ENCODE data around the gene TAF8. TPM values are rescaled to one million over a fixed set of nuclear protein-coding genes. Genes with fewer than 3 reads are reported as not detected.

The TAF8 gene
- total and polyA plus RNA-seq, 8 donors: 3.8 to 24.6 (median 12.6) TPM

DNA sequence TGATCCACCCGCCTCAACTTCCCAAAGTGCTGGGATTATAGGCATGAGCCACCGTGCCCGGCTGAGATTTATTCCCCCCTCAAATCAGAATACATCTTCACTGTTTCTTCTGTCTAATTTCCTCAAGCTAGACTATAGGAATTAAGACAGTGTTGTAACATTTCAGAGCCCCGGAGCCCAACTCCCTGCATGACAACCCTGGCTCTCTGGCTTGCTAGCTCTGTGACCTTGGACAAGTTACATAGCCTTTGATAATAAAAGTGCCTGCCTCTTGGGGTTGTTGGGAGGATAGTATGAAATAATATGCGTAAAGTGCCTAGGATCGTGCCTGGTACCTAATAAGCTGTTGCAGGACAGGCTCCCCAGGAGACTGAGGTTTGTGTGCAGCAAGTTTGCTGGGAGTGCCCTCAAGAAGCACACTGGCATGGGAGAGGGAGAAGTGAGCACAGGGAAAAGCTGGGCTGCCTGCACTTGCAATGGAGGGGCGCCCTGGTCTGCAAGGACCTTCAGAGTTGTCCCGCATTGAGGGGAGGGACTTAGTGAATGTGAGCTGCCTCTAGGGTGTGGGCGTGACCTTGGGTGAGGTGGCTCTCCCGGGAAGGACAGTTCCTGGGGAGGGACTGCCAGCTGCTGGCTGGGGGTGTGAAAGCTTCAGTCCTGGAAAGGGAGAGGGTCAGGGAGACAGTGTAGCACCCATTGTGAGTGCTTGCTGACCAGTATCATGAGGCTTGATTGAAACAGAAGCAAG, 43.4 kb downstream of the TAF8 start:
- Histone ChIP-seq H3K9me3 (no peaks in the 10 kb centered on the region), H3K27me3 (no peaks in the 10 kb centered on the region), H3K4me1 (peaks cover 0 to 5% (median 3%) of the 10 kb centered on the region in 4 donors), H3K36me3 (no peaks in the 10 kb centered on the region), H3K27ac (peak overlapping the region in 1 of 5 donors; percentile 18), H3K4me3 (no peak overlapping the region)
- intact Hi-C loops (cut with DNase I; ENCODE audit: low total_unique reads): no loop called here
- peak; percentile 46 to 59 for DNase-seq
- TF ChIP-seq EP300 (IDR thresholded peaks at IDR 0.05): no peak
- TF ChIP-seq, protein P1, sequence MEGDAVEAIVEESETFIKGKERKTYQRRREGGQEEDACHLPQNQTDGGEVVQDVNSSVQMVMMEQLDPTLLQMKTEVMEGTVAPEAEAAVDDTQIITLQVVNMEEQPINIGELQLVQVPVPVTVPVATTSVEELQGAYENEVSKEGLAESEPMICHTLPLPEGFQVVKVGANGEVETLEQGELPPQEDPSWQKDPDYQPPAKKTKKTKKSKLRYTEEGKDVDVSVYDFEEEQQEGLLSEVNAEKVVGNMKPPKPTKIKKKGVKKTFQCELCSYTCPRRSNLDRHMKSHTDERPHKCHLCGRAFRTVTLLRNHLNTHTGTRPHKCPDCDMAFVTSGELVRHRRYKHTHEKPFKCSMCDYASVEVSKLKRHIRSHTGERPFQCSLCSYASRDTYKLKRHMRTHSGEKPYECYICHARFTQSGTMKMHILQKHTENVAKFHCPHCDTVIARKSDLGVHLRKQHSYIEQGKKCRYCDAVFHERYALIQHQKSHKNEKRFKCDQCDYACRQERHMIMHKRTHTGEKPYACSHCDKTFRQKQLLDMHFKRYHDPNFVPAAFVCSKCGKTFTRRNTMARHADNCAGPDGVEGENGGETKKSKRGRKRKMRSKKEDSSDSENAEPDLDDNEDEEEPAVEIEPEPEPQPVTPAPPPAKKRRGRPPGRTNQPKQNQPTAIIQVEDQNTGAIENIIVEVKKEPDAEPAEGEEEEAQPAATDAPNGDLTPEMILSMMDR (IDR thresholded peaks at IDR 0.05): no peak
- no peak for TF ChIP-seq POLR2A (IDR thresholded peaks at IDR 0.05)
- no peak for TF ChIP-seq POLR2AphosphoS5 (IDR thresholded peaks at IDR 0.05)
- 58 to 70% (median 66%) methylated on average over 10 of the region's 10 CpGs for WGBS, 5 donors

DNA sequence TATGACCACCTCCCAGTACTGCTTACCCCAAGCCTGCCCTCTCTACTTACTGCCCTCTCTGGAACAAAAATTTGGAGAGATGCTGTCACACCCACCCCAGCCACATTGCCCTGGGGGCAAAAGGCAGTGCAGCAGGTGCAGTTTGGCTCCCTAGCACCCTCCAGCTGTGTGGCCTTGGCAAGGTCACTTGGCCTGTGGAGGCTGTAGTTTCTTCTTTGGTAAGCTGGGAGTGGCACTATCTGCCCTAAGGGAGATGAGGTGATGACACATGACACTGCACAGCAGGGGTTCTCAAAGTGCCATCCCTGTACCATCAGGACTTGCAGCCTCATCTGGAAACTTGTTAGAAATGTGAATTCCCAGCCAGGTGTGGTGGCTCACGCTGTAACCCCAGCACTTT, 44.8 kb downstream of the TAF8 start:
- DNase-seq: no peak
- no peaks in the 10 kb centered on the region for H3K36me3 ChIP-seq
- no peaks in the 10 kb centered on the region for H3K27me3 ChIP-seq
- H3K4me3 ChIP-seq: no peak overlapping the region
- WGBS, 5 donors: 85 to 100% (median 92%) methylated on average over 1 of the region's 1 CpG
- H3K27ac ChIP-seq: no peak overlapping the region
- peaks cover 13 to 19% (median 14%) of the 10 kb centered on the region in 4 donors for H3K4me1 ChIP-seq
- intact Hi-C loops (cut with DNase I; ENCODE audit: low total_unique reads): no loop called here
- TF ChIP-seq POLR2A (IDR thresholded peaks at IDR 0.05) (no peak), EP300 (IDR thresholded peaks at IDR 0.05) (no peak), POLR2AphosphoS5 (IDR thresholded peaks at IDR 0.05) (no peak)
- TF ChIP-seq, protein P1 (IDR thresholded peaks at IDR 0.05): no peak
- H3K9me3 ChIP-seq: no peaks in the 10 kb centered on the region

DNA sequence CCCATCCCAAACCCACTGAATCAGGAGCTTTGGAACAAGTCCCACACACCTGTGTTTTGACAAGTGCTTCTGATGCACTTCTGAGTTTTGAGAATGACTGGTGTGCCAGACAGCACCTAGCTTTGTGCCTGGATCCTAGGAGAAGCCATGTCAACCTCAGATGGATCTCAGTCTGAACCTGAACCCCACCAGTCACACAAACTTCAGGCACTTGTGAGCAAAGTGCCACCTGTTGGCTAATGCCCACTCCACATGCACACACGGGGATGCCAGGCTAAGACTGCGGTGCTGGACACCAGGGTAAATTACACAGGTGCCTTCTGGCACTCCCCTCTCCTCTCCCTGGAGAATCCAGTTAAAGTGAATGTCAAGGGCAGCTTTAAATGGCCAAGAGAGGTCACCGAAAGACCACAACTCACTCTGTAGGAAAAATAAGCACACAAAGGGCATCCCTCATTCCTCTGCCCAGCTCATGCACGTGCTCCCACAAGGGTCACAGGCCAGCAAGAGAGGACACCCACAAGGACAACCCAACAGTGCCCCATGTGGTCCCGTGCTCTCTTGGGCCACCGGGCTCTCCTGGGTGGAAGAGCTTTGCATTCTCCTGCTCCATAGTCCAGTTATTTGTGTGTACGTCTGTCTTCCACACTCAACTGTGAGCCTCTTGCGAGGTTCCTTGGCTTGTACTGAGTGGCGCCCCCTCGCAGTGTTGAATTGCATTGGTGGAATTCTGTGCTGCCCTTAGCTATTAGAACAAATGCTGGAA, 45.6 kb downstream of the TAF8 start:
- Histone ChIP-seq H3K27ac (peak overlapping the region in 1 of 5 donors; percentile 31), H3K4me1 (peaks cover 21 to 27% (median 23%) of the 10 kb centered on the region in 4 donors), H3K27me3 (no peaks in the 10 kb centered on the region), H3K36me3 (no peaks in the 10 kb centered on the region), H3K9me3 (no peaks in the 10 kb centered on the region), H3K4me3 (no peak overlapping the region)
- intact Hi-C loops (cut with DNase I; ENCODE audit: low total_unique reads): no loop called here
- TF ChIP-seq POLR2A (IDR thresholded peaks at IDR 0.05): no peak
- no peak for TF ChIP-seq EP300 (IDR thresholded peaks at IDR 0.05)
- TF ChIP-seq POLR2AphosphoS5 (IDR thresholded peaks at IDR 0.05): no peak
- TF ChIP-seq, protein P1 (IDR thresholded peaks at IDR 0.05): no peak
- peak; percentile 22 to 41 for DNase-seq
- 44 to 61% (median 50%) methylated on average over 10 of the region's 10 CpGs for WGBS, 5 donors

DNA sequence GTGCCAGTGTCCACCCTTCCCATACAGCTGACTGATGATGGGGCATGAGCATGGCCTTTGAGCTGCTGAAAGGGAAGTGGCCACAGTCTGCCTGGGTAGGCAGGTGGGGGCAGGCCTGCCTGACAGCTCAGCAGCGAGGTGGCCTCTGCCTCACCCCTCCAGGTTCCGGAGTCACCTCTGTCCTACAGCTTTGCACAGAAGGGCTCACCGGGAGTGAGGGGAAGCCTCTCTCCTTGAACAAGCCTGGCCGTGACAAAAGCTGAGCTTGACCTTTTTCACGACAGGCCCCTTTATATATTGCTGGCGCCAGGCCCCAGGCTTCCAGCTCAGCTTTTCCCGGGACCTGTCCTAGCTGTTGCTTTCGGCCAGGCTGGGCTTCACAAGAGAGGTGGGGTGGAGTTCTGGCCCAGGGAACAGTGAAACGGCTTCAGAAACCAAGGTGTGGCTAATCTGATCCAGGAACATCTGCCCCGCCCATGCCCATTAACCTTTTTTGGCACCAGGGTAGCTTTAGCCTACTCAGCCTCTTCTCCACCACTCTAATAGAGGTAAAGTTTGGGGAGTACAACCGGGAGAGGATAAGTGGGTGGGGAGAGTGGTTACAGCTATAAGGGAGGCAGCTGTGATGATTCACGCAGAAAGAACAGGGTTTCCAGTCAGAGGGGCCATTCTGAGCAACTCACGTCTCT, 49.2 kb downstream of the TAF8 start:
- H3K36me3 ChIP-seq: peaks cover 0 to 17% (median 8%) of the 10 kb centered on the region in 4 donors
- WGBS, 5 donors: 19 to 48% (median 35%) methylated on average over 12 to 13 of the region's 13 CpGs
- peak overlapping the region; percentile 72 to 86 (median 75) for H3K27ac ChIP-seq
- peaks cover 0 to 6% (median 0%) of the 10 kb centered on the region in 3 donors for H3K27me3 ChIP-seq
- peak in 2 of 3 donors; percentile 24 to 54 for TF ChIP-seq POLR2AphosphoS5 (IDR thresholded peaks at IDR 0.05)
- no peak for TF ChIP-seq EP300 (IDR thresholded peaks at IDR 0.05)
- H3K4me1 ChIP-seq: peaks cover 45 to 61% (median 49%) of the 10 kb centered on the region in 4 donors
- peak; percentile 86 to 88 for DNase-seq
- intact Hi-C loops (cut with DNase I; ENCODE audit: low total_unique reads): no loop called here
- H3K9me3 ChIP-seq: no peaks in the 10 kb centered on the region
- no peak overlapping the region for H3K4me3 ChIP-seq

Measured in stomach (tissue), 9 donors.